ENCODE data around the gene MRPL27. TPM values are rescaled to one million over a fixed set of nuclear protein-coding genes. Genes with fewer than 3 reads are reported as not detected.

The MRPL27 gene
- total and polyA plus RNA-seq, 2 of the 4 experiments (the other 2 are of a cell fraction) = 176 to 202 TPM

DNA sequence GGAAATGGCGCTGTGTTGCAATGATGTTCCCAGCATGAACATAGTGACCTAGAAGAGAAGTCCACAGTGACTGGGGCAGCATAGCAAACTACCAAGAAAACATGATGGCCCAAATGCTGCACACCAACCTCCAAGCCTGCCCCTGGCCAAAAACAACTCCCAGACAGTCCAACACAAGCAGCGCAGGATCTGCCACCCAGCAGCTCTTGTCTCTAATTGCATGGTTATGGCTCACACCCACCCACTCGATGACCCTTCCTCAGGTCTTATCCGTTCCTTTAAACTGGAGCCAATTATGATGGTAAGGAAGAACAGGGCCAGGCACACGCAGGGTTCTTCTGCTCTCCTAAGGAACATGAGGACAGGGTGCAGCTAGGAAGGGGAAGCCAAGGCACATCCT, 2.9 kb downstream of the MRPL27 start:
- Histone ChIP-seq H2BK5ac (ENCODE audit: low read depth, low read length, poor library complexity, severe bottlenecking) (no peak overlapping the region), H3K4ac (ENCODE audit: low read depth, low read length) (no peak overlapping the region), H2AFZ (replicated peaks; ENCODE audit: low read length, poor library complexity) (no peak overlapping the region), H3K9me1 (ENCODE audit: insufficient read depth, low read length) (peaks cover 7% of the 10 kb centered on the region; the same call in 1 of the 2 replicates), H4K5ac (ENCODE audit: low read depth, low read length) (no peak overlapping the region), H3K4me1 (ENCODE audit: control insufficient read depth, insufficient read depth, low read length) (no peaks in the 10 kb centered on the region; the same call in 1 of the 2 replicates), H3K14ac (replicated peaks; ENCODE audit: low read depth, low read length) (no peak overlapping the region), H3K9me3 (ENCODE audit: control insufficient read depth, insufficient read depth, low read length) (no peaks in the 10 kb centered on the region), H3K56ac (ENCODE audit: extremely low read depth, insufficient read depth, low read length) (no peak overlapping the region), H2AK9ac (replicated peaks; ENCODE audit: low read depth, low read length, poor library complexity) (no peak overlapping the region), H4K20me1 (ENCODE audit: insufficient read depth, low read length) (peaks cover 3% of the 10 kb centered on the region; the same call in 1 of the 2 replicates), H3K79me1 (ENCODE audit: low read depth in 1 of 2, low read length in 2 of 2) (peaks cover 33 to 60% of the 10 kb centered on the region in 2 experiments), H3K27me3 (ENCODE audit: control insufficient read depth, insufficient read depth, low read length) (no peaks in the 10 kb centered on the region), H3K9ac (ENCODE audit: low read depth, low read length) (no peak overlapping the region), H3K4me3 (ENCODE audit: insufficient read depth, low read depth, low read length) (no peak overlapping the region), H4K8ac (ENCODE audit: low read depth in 2 of 2, low read length in 2 of 2) (no peak overlapping the region), H2BK120ac (ENCODE audit: low read depth, low read length) (no peak overlapping the region), H3K18ac (ENCODE audit: low read depth, low read length) (no peak overlapping the region), H4K91ac (ENCODE audit: insufficient read depth, low read depth, low read length) (no peak overlapping the region), H3K4me2 (ENCODE audit: low read depth, low read length) (no peak overlapping the region), H2BK15ac (ENCODE audit: low read depth, low read length) (no peak overlapping the region), H3K23ac (ENCODE audit: low read depth, low read length) (no peak overlapping the region), H2AK5ac (ENCODE audit: low read depth, low read length) (no peak overlapping the region), H2BK20ac (ENCODE audit: low read depth, low read length) (no peak overlapping the region), H3K36me3 (ENCODE audit: control insufficient read depth, insufficient read depth, low read length) (peaks cover 46% of the 10 kb centered on the region), H3K27ac (ENCODE audit: insufficient read depth, low read length) (no peak overlapping the region)
- in situ Hi-C loops (cut with MboI; ENCODE audit: low sequenced_read_pairs) = no loop called here
- intact Hi-C loops (cut with micrococcal nuclease) = no loop called here
- CTCF ChIA-PET = interaction anchor here (1.8 kb wide), 1 partner anchor 8 kb away, joined by 7 read pairs; no protein-coding TSS in a partner anchor
- POLR2A ChIA-PET (ENCODE audit: unreplicated experiment) = no interaction called here
- no peak for ATAC-seq (ENCODE audit: low read depth)
- BruUV-seq (replicated peaks) = no TSS peak
- no peak for DNase-seq
- TF ChIP-seq MAZ (IDR thresholded peaks at IDR 0.05; ENCODE audit: borderline replicate concordance, low read depth, low read length) (no peak), RFX5 (IDR thresholded peaks at IDR 0.05; ENCODE audit: low read depth, low read length) (no peak), CEBPB (IDR thresholded peaks at IDR 0.05; ENCODE audit: low read depth, low read length) (no peak), POLR2A (IDR thresholded peaks at IDR 0.05; ENCODE audit: low read depth, low read length) (no peak), BHLHE40 (IDR thresholded peaks at IDR 0.05; ENCODE audit: low read depth, low read length) (no peak), MAFK (IDR thresholded peaks at IDR 0.05; ENCODE audit: low read depth, low read length) (no peak), CHD1 (IDR thresholded peaks at IDR 0.05; ENCODE audit: low read depth, low read length) (no peak), MXI1 (IDR thresholded peaks at IDR 0.05; ENCODE audit: borderline replicate concordance, low read depth, low read length) (no peak), RAD21 (IDR thresholded peaks at IDR 0.05; ENCODE audit: low read length) (no peak), SMC3 (IDR thresholded peaks at IDR 0.05; ENCODE audit: low read depth, low read length) (no peak), FOS (IDR thresholded peaks at IDR 0.05; ENCODE audit: low read depth, low read length) (no peak), NFE2L2 (IDR thresholded peaks at IDR 0.05; ENCODE audit: low read depth, low read length) (no peak), RCOR1 (IDR thresholded peaks at IDR 0.05; ENCODE audit: insufficient replicate concordance, low read length) (no peak)
- TF ChIP-seq, protein P1, sequence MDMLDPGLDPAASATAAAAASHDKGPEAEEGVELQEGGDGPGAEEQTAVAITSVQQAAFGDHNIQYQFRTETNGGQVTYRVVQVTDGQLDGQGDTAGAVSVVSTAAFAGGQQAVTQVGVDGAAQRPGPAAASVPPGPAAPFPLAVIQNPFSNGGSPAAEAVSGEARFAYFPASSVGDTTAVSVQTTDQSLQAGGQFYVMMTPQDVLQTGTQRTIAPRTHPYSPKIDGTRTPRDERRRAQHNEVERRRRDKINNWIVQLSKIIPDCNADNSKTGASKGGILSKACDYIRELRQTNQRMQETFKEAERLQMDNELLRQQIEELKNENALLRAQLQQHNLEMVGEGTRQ (IDR thresholded peaks at IDR 0.05; ENCODE audit: low read depth, low read length) = no peak
- TF ChIP-seq, protein P2, sequence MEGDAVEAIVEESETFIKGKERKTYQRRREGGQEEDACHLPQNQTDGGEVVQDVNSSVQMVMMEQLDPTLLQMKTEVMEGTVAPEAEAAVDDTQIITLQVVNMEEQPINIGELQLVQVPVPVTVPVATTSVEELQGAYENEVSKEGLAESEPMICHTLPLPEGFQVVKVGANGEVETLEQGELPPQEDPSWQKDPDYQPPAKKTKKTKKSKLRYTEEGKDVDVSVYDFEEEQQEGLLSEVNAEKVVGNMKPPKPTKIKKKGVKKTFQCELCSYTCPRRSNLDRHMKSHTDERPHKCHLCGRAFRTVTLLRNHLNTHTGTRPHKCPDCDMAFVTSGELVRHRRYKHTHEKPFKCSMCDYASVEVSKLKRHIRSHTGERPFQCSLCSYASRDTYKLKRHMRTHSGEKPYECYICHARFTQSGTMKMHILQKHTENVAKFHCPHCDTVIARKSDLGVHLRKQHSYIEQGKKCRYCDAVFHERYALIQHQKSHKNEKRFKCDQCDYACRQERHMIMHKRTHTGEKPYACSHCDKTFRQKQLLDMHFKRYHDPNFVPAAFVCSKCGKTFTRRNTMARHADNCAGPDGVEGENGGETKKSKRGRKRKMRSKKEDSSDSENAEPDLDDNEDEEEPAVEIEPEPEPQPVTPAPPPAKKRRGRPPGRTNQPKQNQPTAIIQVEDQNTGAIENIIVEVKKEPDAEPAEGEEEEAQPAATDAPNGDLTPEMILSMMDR (conservative IDR thresholded peaks at IDR 0.05; ENCODE audit: low read depth, low read length) = no peak
- TF ChIP-seq, protein P3, sequence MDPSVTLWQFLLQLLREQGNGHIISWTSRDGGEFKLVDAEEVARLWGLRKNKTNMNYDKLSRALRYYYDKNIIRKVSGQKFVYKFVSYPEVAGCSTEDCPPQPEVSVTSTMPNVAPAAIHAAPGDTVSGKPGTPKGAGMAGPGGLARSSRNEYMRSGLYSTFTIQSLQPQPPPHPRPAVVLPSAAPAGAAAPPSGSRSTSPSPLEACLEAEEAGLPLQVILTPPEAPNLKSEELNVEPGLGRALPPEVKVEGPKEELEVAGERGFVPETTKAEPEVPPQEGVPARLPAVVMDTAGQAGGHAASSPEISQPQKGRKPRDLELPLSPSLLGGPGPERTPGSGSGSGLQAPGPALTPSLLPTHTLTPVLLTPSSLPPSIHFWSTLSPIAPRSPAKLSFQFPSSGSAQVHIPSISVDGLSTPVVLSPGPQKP (IDR thresholded peaks at IDR 0.05; ENCODE audit: borderline replicate concordance, low read depth, low read length) = no peak
- WGBS, 2 experiments (ENCODE audit: extremely low coverage in 2 of 2, insufficient read length in 1 of 2) = 80% methylated on average over 1 of the region's 5 CpGs; no CpG with 5 or more reads in 1 of the 2 experiments
- dilution Hi-C loops (cut with HindIII; ENCODE audit: low sequenced_read_pairs, unreplicated experiment) = no loop called here
